Stimulated activated CD8-positive, alpha-beta memory T cell treated with anti-CD3 and anti-CD28 coated beads, Interleukin-7, amount 100 ng/mL, for 4 hours (primary cell): Measurements from ENCODE around the gene TBX5.

Experiments
- DNase-seq, 2 donors: peaks; one replicate each; pipeline ENCODE4 v3.0.0-alpha.2; 2020; ENCODE audit warnings: low read depth in 2 of 2

TBX5 gene

DNA sequence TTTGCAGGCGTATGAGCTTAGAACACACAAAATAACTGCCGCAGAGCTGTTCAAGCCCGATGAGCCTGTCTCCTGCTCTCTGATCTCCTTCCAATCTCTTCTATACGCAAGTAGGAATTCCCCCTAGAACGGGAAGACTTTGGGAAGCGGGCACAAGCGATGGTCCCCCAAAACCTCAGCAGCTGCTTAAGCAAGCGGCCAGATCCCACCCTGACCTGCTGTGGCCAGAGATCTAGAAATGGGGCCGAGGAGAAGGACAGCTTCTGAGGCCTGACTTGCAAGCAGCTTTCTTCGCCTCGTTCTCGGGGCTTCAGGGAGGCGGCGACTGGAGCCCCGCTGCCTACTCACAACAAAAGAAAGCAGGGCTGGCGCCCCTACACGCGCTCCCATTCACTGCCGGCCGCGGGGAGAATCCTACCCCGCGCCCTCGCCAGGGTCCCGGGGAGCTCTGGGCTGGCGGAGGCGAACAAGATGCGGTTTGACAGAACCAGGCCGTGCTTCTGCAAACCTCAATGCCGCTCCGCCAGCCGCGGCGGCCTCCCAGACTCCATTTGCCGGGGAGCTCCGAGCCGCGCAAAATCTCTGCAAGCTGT is 922 bp downstream of the TBX5 start:
- no peak for DNase-seq

DNA sequence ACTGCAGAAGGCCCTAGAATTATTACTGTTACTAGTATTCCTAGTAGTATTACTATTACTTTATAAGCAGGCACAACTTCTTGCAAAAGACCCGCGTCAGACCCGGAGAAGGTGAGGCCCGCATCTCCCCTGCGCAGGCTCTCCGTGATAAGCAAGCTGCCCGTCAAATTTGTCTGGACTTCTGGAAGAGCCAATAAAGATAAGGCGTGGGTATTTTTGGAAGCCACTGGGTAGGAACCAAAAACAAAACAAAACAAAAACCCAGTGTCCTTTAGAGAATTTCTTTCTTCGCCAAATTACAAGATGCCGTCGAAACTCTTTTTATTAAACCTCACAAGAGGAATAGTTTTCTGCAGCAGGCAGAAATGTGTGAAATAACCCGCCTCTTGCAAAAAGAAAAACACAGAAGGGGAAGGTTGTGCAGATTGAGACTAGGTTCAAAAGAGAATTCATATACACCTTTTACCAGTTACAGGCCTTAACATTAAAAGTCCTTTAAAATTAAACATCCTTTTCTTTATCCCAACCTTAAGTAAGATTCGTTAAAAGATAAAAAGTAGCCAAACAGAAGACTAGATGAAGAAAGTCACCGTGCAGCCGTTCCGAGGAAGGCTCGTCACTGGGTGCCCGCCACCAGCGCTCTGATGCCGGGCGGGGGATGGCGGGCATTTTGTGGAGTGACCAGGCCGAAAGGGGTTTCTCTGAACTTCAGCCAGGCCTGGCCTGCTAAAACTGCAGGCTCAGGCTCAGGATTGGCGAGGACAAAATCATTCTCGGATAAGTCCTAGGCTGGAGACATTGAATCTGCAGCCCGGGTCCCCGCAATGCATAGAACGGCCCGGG is 1.6 kb downstream of the TBX5 start:
- no peak for DNase-seq

DNA sequence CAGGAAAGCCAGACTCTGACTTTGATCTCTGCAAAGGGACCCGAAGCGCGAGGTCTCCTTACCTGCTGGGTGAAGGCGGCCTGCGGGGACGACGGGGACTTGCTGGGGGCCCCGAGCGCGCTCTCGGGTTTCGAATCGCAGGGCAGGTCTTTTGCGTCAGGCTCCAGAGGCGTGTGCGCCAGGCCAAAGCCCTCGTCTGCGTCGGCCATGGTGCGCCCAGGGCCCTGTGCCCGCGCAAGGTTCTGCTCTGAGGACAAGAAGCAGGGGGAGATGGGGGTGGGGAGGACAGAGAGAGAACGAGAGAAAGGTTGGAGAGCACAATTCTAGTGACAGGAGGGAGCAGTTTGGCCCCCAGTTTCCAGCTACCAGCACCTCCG is 2.3 kb downstream of the TBX5 start:
- DNase-seq, result no peak

DNA sequence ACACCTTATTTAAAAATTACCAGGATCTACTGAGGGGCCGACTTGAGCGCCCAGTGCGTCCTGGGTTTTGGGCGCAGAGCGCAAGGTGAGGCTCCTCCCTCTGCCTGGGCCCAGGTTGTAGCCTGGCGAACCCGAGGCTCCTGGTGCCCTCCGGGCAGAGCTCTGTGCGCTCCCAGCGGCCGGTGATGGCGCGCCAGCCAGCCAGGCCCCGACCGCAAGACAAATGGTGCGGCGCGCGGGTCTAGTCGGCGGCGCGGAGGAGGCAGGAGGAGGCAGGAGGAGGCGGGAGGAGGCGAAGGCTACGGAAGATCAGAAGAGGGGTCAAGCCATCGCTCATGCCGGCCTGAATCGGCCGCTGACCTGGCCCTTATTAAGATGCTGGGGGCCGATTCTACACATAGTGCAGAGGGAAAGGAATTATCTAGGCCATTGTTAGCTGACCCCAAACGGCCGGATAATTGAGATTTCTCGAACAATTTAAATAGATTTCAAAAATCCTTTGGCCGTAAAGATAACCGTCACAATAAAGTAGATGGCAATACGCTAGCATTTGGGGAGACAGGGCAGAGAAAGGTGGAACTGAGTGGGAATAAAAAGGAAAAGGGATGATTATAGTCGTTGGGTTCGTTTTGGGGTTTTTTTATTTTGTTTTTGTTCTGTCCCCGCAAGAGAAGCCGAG is 2.8 kb downstream of the TBX5 start:
- DNase-seq, result no peak

DNA sequence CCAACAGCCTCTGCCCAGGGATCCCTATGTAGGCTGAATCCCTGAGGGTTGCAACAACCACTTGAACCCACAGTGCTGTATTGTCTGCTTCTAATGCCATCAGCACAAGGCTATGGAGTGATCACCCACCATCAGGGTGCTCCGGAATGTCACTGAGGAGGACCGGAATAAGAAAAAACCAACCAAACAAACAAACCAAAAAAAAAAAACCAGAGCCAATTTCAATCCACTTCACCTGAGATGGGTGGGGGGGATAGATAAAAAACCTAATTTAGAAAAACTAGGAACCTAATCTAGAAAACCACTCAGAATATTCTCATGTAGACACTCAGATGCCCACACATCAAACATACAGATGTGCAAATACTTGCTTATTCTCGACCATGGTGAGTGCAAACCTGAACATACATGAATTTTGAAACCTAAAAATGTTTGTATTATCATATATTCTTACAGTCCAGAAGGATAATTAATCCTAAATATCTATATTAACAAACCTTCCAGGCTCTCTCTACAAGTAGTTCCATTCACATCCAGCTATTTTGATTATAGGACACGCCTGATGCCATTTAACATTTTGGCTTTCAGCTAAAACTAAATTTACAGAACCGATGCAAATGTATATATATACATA is 3.7 kb downstream of the TBX5 start:
- DNase-seq, result no peak

DNA sequence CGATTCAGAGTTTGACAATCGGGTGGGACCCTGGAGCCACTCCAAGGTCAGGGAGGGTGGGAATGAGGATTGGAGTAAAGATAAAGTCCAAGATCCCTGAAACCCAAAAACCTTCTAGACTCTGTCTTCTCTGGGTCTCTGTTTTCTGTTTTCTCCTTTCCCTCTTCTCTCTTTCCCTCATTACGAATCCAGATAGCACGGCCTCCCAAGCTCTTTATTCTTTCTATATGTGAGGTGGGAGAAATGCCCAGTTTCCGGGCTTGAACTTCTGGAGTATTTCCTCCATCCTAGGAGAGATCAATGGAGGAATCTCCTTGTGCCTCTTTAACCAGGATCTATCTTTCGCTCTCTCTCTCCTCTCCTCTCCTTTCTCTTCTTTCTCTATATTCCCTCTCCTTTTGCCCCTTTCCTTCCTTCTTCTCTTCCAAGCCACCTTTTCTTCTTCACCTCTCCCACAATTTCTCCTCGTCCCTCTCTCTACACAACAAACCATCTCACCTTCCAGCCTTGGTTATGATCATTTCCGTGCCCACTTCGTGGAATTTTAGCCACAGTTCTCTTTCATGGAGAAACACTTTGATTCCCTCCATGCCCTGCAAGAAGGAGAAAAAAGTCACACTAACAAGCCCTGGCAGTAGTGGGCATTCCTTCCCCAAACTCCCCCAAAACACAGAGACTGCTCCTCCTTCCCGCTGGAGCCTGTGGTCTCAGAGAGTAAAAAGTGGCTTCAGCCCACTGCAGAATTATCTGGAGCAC is 4.4 kb downstream of the TBX5 start:
- DNase-seq, result no peak

DNA sequence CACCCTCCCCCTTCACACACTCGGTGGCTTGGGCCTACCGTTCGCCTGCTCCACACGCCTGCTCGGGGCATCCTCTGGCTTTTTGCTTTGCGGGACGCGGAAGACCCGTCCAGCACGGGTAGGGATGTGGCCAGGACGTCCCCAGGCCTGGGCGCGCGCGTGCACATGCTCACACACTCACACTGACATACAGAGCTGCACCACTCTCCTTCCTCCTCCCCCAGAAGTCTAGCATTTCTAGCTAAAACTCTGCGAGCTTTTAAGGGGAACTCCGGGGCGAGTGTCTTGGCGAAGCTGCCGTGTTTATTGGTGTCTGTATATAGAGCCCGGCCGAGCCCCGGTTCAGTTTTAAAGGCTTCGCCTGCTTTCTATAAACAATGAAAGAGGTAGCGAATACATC is 5.0 kb downstream of the TBX5 start:
- DNase-seq, result no peak

DNA sequence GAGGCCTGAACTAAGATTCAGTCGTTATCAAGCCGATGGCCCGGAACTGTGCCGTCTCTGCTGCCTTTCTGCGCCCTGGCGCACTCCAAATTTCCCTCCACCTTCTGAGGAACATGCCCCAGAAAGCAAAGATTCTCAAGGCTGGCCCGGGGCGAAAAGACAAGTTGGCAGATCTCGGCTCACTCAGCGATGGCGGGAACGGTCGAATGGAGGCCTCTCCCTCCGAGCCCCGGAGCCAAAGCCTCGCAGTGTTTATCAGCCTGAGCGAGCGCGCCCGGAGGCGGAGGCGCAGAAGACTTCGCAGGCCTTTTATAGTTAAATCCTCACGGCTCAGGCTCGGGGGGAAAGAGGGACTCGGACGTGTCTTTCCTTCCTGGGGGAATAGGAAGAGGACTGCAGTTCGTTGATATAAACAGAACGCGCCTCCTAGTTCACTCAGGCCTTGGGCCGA is 5.6 kb downstream of the TBX5 start:
- no peak for DNase-seq

DNA sequence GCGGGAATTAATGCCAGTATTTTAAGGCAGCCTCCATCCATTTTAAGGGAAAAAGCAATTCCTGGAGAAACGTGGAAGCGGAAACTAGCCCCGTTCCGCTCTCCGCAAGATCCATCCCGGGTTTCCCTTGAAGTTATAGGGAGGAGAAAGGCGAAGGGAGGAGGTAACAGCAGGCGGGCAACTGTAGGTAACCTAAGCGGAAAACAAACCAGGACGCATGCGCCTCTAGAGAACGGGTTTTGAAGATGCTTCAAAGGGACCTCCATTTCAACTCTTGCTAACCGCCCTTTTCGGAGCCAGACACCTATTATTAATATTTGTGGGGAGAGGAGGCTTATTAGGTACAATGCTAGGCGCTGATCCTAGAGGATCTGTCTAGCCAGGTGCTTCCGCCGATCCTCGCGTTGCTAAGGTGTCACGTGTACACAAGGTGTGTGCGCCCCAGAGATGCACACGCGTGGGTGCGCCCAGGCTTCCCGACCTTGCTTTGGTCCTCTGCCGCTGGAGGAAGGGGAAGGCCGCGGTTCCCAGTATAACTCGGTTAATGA is 6.2 kb downstream of the TBX5 start:
- DNase-seq, result no peak

DNA sequence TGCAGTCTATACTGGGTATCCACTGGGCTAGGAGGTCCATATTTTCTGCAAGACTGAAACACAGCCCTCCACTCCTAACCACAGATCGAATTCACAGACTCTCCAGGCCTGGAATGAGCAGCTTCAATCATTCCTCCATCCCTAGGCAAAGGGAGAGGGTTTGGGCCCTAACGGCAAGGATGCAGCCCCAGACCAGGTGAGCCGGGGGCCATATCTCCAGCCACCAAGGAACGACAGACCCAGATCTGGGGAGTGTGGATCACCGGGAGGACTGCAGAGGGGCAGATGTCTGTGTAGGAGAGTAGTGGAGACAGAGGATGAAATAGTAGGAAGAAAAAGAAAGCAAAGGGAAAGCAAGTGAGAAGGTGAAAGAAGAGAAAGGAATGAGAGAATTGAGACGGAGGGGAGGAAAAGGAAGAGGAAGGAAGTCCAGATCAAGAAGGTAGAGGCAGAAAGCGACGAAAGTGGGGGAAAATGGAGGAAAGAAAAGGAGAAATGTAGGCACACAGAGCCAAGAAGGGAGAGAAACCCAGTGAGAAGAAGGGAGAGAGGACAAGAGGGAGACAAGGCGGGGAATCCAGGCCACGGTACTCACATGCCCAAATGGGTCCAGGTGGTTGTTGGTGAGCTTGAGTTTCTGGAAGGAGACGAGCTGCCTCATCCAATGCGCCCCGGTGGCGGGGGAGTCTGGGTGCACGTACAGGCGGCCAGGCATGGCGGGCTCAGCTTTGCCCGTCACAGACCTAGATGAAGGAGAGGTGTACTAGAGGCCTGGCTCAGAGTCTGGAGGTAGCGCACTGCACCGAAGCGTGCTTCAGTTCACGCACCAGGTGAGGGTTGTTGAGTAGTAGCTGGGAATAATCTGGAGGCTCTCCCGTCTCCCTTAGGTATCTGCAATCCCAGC is 7.7 kb downstream of the TBX5 start:
- DNase-seq, result no peak

DNA sequence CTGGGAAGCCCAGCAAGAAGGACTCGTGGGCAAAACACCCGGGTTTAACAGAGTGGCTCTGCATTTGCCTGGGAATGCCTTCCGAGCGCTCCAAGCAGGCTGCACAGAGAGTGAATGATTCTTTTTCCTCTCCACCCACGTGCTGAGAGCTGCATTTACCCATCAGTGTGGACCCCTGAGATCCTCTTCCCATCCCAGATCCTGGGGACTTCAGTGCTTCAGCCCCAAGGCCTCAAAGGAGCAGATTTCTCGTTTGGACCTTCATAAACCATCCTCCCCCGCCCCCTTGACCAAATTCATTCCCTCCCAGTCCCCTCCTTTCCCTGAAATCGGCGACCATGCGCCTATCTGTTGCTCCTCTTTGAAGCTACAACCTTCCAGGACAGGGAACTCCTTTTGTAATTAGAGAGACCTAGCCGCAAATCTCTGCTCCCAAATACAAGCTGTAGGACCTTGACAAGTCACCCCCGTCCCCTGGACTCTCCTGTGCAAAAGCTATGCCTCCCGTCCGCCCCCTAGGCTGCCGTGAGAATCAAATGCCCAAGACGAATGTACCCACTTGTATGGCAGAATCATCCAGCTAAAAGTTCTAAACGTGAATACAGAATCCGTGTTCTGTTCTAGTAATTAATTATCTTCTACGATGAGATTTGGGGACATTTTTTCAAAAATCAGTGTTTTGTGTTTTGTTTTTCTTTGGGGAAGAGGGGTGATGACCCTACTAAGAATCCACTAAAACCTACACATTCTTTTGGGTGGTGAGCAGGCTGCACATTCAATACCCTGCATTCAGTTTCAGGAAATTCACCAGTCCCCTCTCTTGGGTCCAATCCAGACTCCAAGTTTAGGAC is 8.8 kb downstream of the TBX5 start:
- DNase-seq, result no peak

DNA sequence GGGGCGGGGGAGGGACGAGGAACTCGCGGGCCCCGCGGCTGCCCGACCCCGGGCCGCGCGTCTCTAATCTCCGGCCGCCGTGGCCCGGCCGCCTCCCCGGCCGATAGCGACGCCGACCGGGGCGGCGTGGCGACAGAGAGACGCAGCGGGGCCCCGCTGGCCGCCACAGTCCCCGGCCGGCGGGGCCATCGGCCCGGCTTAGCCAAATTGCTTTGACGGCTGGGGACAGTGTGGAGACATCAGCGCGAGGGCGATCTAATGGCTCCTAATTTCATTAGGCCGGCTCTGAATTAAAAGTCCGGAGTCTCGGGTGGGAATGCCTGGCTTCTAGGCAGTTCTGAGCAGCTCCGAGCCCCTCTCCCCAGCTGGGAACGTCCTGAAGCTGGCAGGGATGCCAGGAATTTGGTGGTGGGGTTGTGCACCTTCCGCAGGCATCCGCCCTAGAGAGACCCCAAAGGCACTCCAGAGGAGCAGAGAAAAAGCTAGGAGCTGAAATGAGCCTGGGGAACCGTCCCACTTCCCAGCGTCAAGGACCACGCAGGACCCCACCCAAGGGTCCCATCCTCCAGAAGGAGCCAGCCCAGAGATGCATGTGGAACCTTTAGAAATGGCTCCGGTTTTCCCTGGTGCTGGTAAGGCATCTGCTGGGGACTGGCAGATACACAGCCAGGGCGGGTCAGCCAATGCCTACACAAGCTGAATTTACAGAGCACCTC is 9.6 kb downstream of the TBX5 start:
- DNase-seq, result no peak

DNA sequence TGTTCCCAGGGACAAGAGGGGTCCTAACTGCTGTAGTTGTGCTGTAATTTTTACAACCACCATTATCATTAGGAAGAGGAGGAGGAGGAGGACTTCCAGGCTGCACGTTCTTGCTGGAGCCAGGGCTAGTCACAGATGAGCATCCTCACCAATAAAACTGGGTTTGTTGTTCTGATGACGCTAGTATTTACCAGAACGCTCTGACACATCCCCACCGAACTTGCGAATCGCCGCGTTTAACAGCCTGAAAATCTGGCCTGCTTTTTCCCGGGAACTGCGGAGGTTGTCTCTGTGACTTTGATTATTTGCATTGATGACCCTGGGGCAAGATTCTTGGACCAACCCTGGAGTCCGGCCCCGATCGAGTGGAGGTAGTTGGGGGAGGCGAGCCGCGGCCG is 10.2 kb downstream of the TBX5 start:
- no peak for DNase-seq

DNA sequence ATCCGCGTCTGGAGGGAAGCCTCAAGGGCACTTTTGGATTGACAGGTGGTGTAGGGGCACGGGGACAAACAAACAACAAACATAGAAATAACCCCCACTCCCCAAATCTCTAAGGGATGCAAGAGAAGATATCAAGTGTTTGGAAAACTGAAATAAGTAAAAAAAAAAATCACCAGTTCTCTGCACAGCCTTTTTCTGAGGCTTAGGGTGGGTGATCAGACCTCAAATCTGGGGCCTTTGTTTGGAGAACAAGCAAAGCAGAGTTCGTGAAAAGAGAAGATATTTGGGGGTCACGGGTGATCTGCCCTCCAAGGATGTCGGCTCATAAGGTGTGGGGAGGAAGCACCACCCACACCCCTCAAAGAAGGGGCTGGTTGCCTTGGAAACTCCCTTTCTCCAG is 10.7 kb downstream of the TBX5 start:
- no peak for DNase-seq

DNA sequence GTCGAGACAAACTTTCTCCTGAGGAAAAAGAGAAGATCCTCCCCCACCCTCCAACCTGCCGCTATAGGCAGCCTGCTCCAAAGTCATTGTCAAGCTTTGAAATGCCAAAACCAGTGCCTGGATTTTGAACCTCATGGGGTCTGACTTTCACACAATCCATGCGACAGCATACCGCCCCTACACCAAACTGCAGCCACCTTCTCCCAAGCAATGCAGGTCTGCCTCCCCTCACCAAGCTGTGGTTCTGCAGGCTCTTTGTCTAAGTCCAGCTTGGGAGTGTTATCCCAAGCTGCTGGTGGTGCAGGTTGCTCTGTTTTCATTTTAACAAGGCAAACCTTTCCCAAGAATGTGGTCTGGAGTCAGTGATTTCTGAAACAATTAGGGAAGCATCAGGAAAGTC is 12.4 kb downstream of the TBX5 start:
- DNase-seq, result no peak

DNA sequence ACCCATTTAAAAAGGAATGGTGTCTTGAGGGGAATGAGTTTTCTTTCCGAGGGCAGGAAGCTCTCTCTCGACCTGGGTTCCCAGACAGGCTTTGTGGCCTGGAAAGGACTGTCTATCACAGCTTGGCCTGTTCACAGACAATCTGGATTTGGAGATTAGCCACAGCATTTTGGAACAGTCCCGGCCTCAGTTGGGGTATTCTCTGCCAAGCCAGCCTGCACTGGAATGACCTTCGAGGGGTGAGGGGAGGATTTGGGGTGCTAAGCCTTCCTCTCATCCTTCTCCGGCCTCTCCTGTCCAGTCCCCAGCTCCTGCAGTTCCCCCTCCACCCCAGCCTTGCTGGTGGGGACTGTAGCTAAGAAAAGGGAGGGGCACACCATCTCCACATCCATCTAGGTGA is 13.0 kb downstream of the TBX5 start:
- no peak for DNase-seq

DNA sequence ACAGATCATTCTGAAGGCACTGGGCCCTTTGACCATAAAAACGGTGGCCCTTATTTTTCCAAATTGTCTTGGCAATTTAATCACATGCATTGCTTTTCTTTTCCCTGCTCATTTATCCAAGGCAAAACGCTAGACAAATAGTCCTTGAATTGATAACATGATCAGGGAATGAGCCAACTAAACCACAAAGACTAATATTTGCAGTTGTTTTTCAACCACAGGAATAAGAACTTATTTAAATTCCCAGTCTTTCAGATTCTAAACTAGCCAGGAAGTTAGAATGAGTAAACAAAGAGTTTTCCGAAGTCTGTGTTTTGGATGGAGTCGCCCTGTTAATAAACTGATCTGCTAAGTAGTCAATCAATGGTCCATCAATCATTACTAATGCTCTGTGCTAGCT is 14.9 kb downstream of the TBX5 start:
- DNase-seq, result no peak

DNA sequence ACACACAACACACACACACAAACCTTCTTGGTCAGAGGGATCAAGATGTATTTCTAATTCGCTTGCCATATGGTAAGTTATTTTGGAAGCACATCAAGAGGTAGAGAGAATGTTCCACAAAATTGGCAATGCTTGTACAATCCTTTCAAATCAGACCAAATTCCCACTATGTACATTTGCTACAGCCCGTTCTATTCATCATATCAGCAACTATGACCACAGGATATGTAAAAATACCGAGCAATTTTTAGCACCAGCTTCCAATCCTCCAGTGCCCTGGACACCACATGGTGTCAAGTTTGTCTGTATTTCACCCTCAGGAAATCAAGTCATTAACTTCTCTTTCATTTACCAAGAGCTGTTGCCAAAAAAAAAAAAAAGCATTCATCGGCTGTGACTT is 21.2 kb downstream of the TBX5 start:
- no peak for DNase-seq

DNA sequence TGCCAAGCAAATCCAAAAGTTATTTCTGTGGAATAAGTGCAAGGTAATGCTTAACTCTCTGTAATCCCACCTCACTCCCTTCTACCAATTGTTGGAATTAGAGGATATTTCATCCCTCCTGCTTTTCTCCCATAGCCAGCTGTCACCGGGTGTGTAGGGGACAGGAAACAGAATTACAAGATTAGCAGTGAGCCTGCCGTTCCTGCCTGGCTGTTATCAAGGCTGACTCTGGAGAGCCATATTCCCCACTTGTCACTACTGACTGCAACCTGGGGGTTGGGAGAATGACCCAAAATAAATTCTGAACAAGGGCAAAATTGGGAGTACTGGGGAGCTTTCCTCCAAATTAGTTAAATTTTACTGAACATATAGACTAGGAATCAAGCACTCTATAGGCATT is 24.8 kb downstream of the TBX5 start:
- no peak for DNase-seq
